ENCODE results near the gene ANKRD13A. TPM values are rescaled to one million over a fixed set of nuclear protein-coding genes. Genes with fewer than 3 reads are reported as not detected.
"Not testable (repeated sequence)": the region's sequence is repeated elsewhere in the genome, so short reads cannot be mapped to it uniquely, and the experiment has no call there.

ANKRD13A gene
- total RNA-seq, 2 donors from 2014 or later = 26.0 to 31.8 TPM

- no peaks in the 10 kb centered on the region for H3K4me1 ChIP-seq
- no peaks in the 10 kb centered on the region for H3K36me3 ChIP-seq
- H3K4me3 ChIP-seq = no peak overlapping the region
- TF ChIP-seq CTCF (IDR thresholded peaks at IDR 0.05) = no peak
- no peaks in the 10 kb centered on the region for H3K27me3 ChIP-seq
- H3K9me3 ChIP-seq = no peaks in the 10 kb centered on the region
- no peak overlapping the region for H3K27ac ChIP-seq
- no peak for DNase-seq (ENCODE audit: low spot score)
These were observed 72.3 kb downstream of the ANKRD13A start for GRCh38 chr12:110071504-110071903.

- no peak for TF ChIP-seq CTCF (IDR thresholded peaks at IDR 0.05)
- Histone ChIP-seq H3K4me3 (no peak overlapping the region), H3K27ac (no peak overlapping the region), H3K9me3 (no peaks in the 10 kb centered on the region), H3K27me3 (no peaks in the 10 kb centered on the region), H3K4me1 (no peaks in the 10 kb centered on the region), H3K36me3 (no peaks in the 10 kb centered on the region)
- no peak for DNase-seq (ENCODE audit: low spot score)
These were observed 72.7 kb downstream of the ANKRD13A start for GRCh38 chr12:110071967-110072366.

- H3K27ac ChIP-seq; H3K36me3 ChIP-seq; H3K4me3 ChIP-seq; H3K4me1 ChIP-seq; H3K9me3 ChIP-seq; DNase-seq (ENCODE audit: low spot score); H3K27me3 ChIP-seq: not testable (repeated sequence)
These were observed 73.4 kb downstream of the ANKRD13A start for GRCh38 chr12:110072636-110073035.

GRCh38 chr12:110073049-110073831 lies 74.0 kb downstream of the ANKRD13A start:
- Histone ChIP-seq H3K27me3 (no peaks in the 10 kb centered on the region), H3K9me3 (no peaks in the 10 kb centered on the region), H3K4me1 (no peaks in the 10 kb centered on the region), H3K4me3 (peak overlapping the region; percentile 17 to 42), H3K27ac (no peak overlapping the region), H3K36me3 (no peaks in the 10 kb centered on the region)
- DNase-seq (ENCODE audit: low spot score) = no peak
- no peak for TF ChIP-seq CTCF (IDR thresholded peaks at IDR 0.05)

GRCh38 chr12:110074089-110074488 lies 74.9 kb downstream of the ANKRD13A start:
- Histone ChIP-seq H3K27ac (no peak overlapping the region), H3K4me3 (no peak overlapping the region)
- DNase-seq (ENCODE audit: low spot score) = no peak

GRCh38 chr12:110075880-110076279 lies 76.7 kb downstream of the ANKRD13A start:
- TF ChIP-seq CTCF (IDR thresholded peaks at IDR 0.05) = no peak
- Histone ChIP-seq H3K27ac (no peak overlapping the region), H3K4me1 (no peaks in the 10 kb centered on the region), H3K36me3 (no peaks in the 10 kb centered on the region), H3K27me3 (no peaks in the 10 kb centered on the region), H3K4me3 (no peak overlapping the region), H3K9me3 (no peaks in the 10 kb centered on the region)
- DNase-seq (ENCODE audit: low spot score) = no peak

More at GRCh38 chr12:110074089-110074488, 74.9 kb downstream of the ANKRD13A start:
- Histone ChIP-seq H3K36me3 (no peaks in the 10 kb centered on the region), H3K27me3 (no peaks in the 10 kb centered on the region), H3K9me3 (no peaks in the 10 kb centered on the region), H3K4me1 (no peaks in the 10 kb centered on the region)
- TF ChIP-seq CTCF (IDR thresholded peaks at IDR 0.05) = no peak
